GM21515 (cell line): Measurements from ENCODE around the gene ZNF792.
"Not testable (repeated sequence)": the region's sequence is repeated elsewhere in the genome, so short reads cannot be mapped to it uniquely, and the experiment has no call there.

Experiments
- ATAC-seq: cut with Tn5 transposase; IDR thresholded peaks from one replicate; pipeline ENCODE4 v1.9.1; 2021; ENCODE audit not compliant: unreplicated experiment

Gene ZNF792

DNA sequence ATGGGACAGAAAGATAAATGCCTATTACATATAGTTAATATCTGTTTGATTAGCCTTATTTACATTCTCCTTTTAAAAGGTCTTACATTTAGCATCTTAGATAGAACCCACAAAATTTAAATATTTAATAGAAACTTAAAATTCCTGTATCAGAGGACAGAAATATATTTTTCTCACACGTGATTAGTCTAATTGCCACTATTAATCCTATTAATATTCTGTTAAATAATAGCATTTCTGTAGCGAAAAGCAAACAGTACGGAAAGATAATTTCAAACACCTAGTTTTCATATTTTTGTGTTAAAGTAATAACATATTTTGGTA is 37.7 kb downstream of the ZNF792 start:
- ATAC-seq: no peak

DNA sequence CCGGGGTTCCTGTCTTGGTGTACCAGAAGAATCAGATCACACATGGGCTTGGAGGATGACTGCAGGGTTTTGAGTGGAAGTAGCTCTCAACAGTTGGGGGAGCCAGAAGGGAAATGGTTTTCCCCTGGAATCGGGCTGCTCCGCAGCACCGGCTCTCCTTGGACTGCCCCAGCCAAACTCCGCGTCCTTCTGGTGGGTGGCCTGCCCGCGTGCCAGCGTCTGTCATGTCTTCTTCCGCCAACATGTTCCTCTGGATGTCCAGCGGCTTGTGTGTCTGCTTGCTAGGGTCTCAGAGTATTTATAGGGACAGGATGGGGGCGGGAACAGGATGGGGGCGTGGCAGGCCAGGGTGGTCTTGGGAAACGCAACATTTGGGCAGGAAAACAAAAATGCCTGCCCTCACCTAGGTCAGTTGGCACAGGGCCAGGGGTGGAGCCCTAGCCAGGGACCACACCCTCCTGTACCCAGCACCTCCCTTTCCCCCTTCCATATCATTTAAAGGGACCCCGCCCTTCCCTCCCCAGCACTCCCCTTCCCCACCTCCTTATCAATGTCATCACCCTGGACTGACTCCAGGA is 38.7 kb downstream of the ZNF792 start:
- no peak for ATAC-seq

- not testable (repeated sequence) for ATAC-seq
These were observed 43.8 kb downstream of the ZNF792 start for GRCh38 chr19:34920090-34920786.

GRCh38 chr19:34918190-34918589 is 45.8 kb downstream of the ZNF792 start:
- no peak for ATAC-seq

DNA sequence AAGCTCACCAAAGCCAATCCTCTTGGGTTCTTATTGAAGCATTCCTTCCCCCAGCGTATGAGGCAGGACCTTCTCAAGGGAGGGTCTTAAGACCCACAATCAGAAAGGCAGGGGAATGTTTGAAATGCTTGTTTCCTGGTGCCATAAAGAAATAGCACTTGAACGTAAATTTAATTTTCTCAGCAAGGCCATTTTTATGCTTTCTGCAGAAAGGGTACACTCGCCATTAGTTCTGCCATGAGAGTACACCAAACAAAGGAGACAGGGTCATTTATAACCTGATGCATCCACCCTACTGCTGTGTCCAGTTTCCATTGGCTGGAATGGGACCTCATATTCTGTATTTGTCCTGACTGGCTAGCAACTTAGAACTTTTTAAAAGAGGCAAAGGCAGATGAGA is 46.9 kb downstream of the ZNF792 start:
- ATAC-seq: not testable (repeated sequence)

- no peak for ATAC-seq
These were observed 53.3 kb downstream of the ZNF792 start for GRCh38 chr19:34910770-34911169.
